K562 (cell line): ENCODE data around the gene DHRS2. TPM values are rescaled to one million over a fixed set of nuclear protein-coding genes. Genes with fewer than 3 reads are reported as not detected.

Experiments used
- ATAC-seq: fragments of 200-7000 bp; cut with Tn5 transposase; 3 replicates; pipeline ENCODE4 v1.9.1; 2020; ENCODE audit warnings: moderate library complexity
- BruUV-seq: library from RNA; stranded (reverse); fragments of 400-500 nt; replicated peaks from 2 replicates; lab custom pipeline; 2021; lab: Mats Ljungman, UMichigan
- CTCF ChIA-PET: fragments of 300-600 bp; formaldehyde crosslinking; extraction: SDS; loops from one replicate; lab custom pipeline; 2021; ENCODE audit warnings: low intra/inter-chr PET ratio; lab: Yijun Ruan, JAX
- POLR2A ChIA-PET: fragments of 300-600, 350-650 bp; sonication (Branson Sonifier 250); formaldehyde crosslinking; extraction: SDS; loops from one replicate; lab custom pipeline; 2021; ENCODE audit warnings: antibody characterized with exemption, inconsistent platforms; lab: Yijun Ruan, JAX
- DNase-seq, 4 experiments: peaks; one replicate each; pipeline versions ENCODE4 v3.0.0 to v3.0.0-alpha.2; 2011 to 2018; ENCODE audit warnings: low spot score in 3 of 4, mixed read lengths in 3 of 4; ENCODE audit errors: extremely low read depth in 1 of 4
- FAIRE-seq: peaks from 2 replicates; lab custom pipeline; 2011; peaks lifted over from hg19 to GRCh38; lab: Jason Lieb, UNC
- H2AFZ ChIP-seq: 2 replicates; pipeline ENCODE4 v1.6.0; 2011; ENCODE audit warnings: low read depth, low read length, control low read depth, inconsistent platforms
- H3K27ac ChIP-seq: fragments of 200-600 bp; 3 replicates; pipeline ENCODE4 v1.8.0; 2011; ENCODE audit warnings: low read depth, mild to moderate bottlenecking, control low read depth, inconsistent platforms, low read length, moderate library complexity, mixed read lengths; ENCODE audit errors: extremely low read depth
- H3K27me3 ChIP-seq, 2 experiments: fragments of 300-600 bp in 1 of 2; 2 replicates in 1 of 2; 3 replicates in 1 of 2; pipeline versions ENCODE4 v1.6.0 to v1.8.0; 2011; ENCODE audit warnings: inconsistent platforms in 2 of 2, low read length in 2 of 2, mild to moderate bottlenecking in 1 of 2, mixed read lengths in 1 of 2, moderate library complexity in 1 of 2; ENCODE audit not compliant: control insufficient read depth in 2 of 2, insufficient read depth in 2 of 2
- H3K36me3 ChIP-seq: fragments of 300-600 bp; 3 replicates; pipeline ENCODE4 v1.8.0; 2011; ENCODE audit warnings: mild to moderate bottlenecking, low read length, inconsistent platforms; ENCODE audit not compliant: control insufficient read depth, insufficient read depth
- H3K4me1 ChIP-seq, 2 experiments: fragments of 200-600 bp in 1 of 2; replicated peaks in 1 of 2; 2 replicates in 1 of 2; 3 replicates in 1 of 2; pipeline versions ENCODE4 v1.5.1 to v1.8.0; 2011; ENCODE audit warnings: inconsistent platforms in 2 of 2, low read length in 2 of 2, mild to moderate bottlenecking in 1 of 2, mixed read lengths in 1 of 2, moderate library complexity in 1 of 2; ENCODE audit not compliant: control insufficient read depth in 2 of 2, insufficient read depth in 2 of 2
- H3K4me2 ChIP-seq: 2 replicates; pipeline ENCODE4 v1.6.1; 2011; ENCODE audit warnings: low read length, control low read depth, inconsistent platforms, mixed read lengths; ENCODE audit not compliant: insufficient read depth
- H3K4me3 ChIP-seq: fragments of 200-600 bp; sonication (generic), shearing (Covaris generic); 2 replicates; pipeline ENCODE4 v1.5.1; 2016; ENCODE audit warnings: control low read depth, inconsistent platforms
- H3K79me2 ChIP-seq: fragments of 200-600 bp; 3 replicates; pipeline ENCODE4 v1.8.0; 2011; ENCODE audit warnings: low read length, inconsistent platforms; ENCODE audit not compliant: control insufficient read depth, insufficient read depth
- H3K9ac ChIP-seq, 2 experiments: 2 replicates each; pipeline versions ENCODE4 v1.6.0 to v1.6.1; 2011; ENCODE audit warnings: low read depth in 2 of 2, low read length in 2 of 2, control low read depth in 1 of 2, inconsistent platforms in 1 of 2, mild to moderate bottlenecking in 1 of 2, mixed read lengths in 1 of 2; ENCODE audit not compliant: insufficient read depth in 1 of 2
- H3K9me1 ChIP-seq: one replicate; pipeline ENCODE4 v1.6.0; 2011; ENCODE audit warnings: inconsistent platforms, mild to moderate bottlenecking, low read length, moderate library complexity; ENCODE audit not compliant: control insufficient read depth, insufficient read depth
- H3K9me3 ChIP-seq: replicated peaks from 2 replicates; pipeline ENCODE4 v1.5.1; 2011; ENCODE audit warnings: low read depth, low read length, inconsistent platforms; ENCODE audit not compliant: control insufficient read depth, insufficient read depth
- H4K20me1 ChIP-seq: replicated peaks from 2 replicates; pipeline ENCODE4 v1.6.1; 2011; ENCODE audit warnings: low read length, inconsistent platforms, mixed read lengths; ENCODE audit not compliant: control insufficient read depth, insufficient read depth
- CBFA2T3 ChIP-seq: fragments of 450-650 bp; IDR thresholded peaks from 2 replicates; pipeline ENCODE4 v1.6.1; 2017
- CHAMP1 ChIP-seq: fragments of 450-650 bp; IDR thresholded peaks from 2 replicates; pipeline ENCODE4 v1.6.1; 2016; ENCODE audit warnings: mild to moderate bottlenecking
- ELF4 ChIP-seq: fragments of 450-650 bp; formaldehyde crosslinking; IDR thresholded peaks from 2 replicates; pipeline ENCODE4 v1.4.0; 2022; ENCODE audit warnings: missing genetic modification characterization
- ELK1 ChIP-seq: sonication (generic); formaldehyde crosslinking; IDR thresholded peaks from 2 replicates; pipeline ENCODE4 v1.8.1; 2022; ENCODE audit warnings: missing genetic modification reagents
- EP400 ChIP-seq: fragments of 450-650 bp; IDR thresholded peaks from 2 replicates; pipeline ENCODE4 v1.6.1; 2017; ENCODE audit warnings: antibody characterized with exemption, mild to moderate bottlenecking, moderate library complexity
- FOXK2 ChIP-seq, 2 experiments: fragments of 450-650 bp; IDR thresholded peaks in 1 of 2; conservative IDR thresholded peaks in 1 of 2; 2 replicates each; pipeline ENCODE4 v1.6.1; 2016; ENCODE audit warnings: low read depth in 2 of 2, mild to moderate bottlenecking in 1 of 2
- MXD1 ChIP-seq: fragments of 250-450 bp; sonication (Bioruptor Pico); IDR thresholded peaks from 2 replicates; pipeline ENCODE4 v1.8.0; 2021; ENCODE audit warnings: borderline replicate concordance, mild to moderate bottlenecking, moderate library complexity; ENCODE audit not compliant: poor library complexity, severe bottlenecking
- PHB2 ChIP-seq: fragments of 450-650 bp; IDR thresholded peaks from 2 replicates; pipeline ENCODE4 v1.6.1; 2017; ENCODE audit warnings: low read depth
- PHF20 ChIP-seq: fragments of 450-650 bp; IDR thresholded peaks from 2 replicates; pipeline ENCODE4 v1.6.1; 2018; ENCODE audit not compliant: partially characterized antibody
- SPI1 ChIP-seq: IDR thresholded peaks from 2 replicates; pipeline ENCODE4 v1.6.1; 2011; ENCODE audit warnings: low read depth, low read length, control low read depth, borderline replicate concordance
- TFAP4 ChIP-seq: sonication (generic); formaldehyde crosslinking; IDR thresholded peaks from 2 replicates; pipeline ENCODE4 v1.8.0; 2022; ENCODE audit warnings: missing genetic modification reagents, mild to moderate bottlenecking, moderate library complexity, borderline replicate concordance
- ZNF184 ChIP-seq: sonication (generic); formaldehyde crosslinking; IDR thresholded peaks from 2 replicates; pipeline ENCODE4 v1.5.0; 2020; ENCODE audit warnings: missing genetic modification reagents
- ZNF263 ChIP-seq: sonication (generic); formaldehyde crosslinking; IDR thresholded peaks from 2 replicates; pipeline ENCODE4 v1.8.0; 2022; ENCODE audit warnings: mild to moderate bottlenecking, missing genetic modification reagents, borderline replicate concordance
- ZNF3 ChIP-seq: fragments of 250-450 bp; sonication (Bioruptor Pico); IDR thresholded peaks from 2 replicates; pipeline ENCODE4 v1.5.0; 2021; ENCODE audit warnings: mild to moderate bottlenecking, moderate library complexity
- ZNF699 ChIP-seq: fragments of 250-450 bp; sonication (Bioruptor Pico); IDR thresholded peaks from 2 replicates; pipeline ENCODE4 v1.8.0; 2021; ENCODE audit warnings: mild to moderate bottlenecking, moderate library complexity; ENCODE audit not compliant: insufficient replicate concordance
- ZNF717 ChIP-seq: fragments of 250-450 bp; sonication (Bioruptor Pico); IDR thresholded peaks from 2 replicates; pipeline ENCODE4 v1.5.0; 2021
- ZNF76 ChIP-seq: fragments of 250-450 bp; sonication (Bioruptor Pico); IDR thresholded peaks from 2 replicates; pipeline ENCODE4 v1.4.0; 2020; ENCODE audit warnings: mild to moderate bottlenecking, moderate library complexity, borderline replicate concordance
- WGBS: fragments of 100-300 bp; shearing (Covaris generic); methylation state at CpG from one replicate; pipeline ENCODE4 v1.1.6; 2016; ENCODE audit warnings: low coverage, mixed read lengths; ENCODE audit not compliant: insufficient coverage; ENCODE audit errors: missing lambda C conversion rate; 5-methylcytosine and 5-hydroxymethylcytosine counted together
- in situ Hi-C: fragments of 300-500 bp; cut with MboI; formaldehyde crosslinking; loops from 4 replicates; pipeline ENCODE4 v1.15.0; 2018; ENCODE audit warnings: inconsistent platforms, mixed read lengths
- intact Hi-C: fragments of 100-400 bp; cut with micrococcal nuclease; formaldehyde crosslinking; loops from 2 replicates; pipeline ENCODE4 v1.14.2; 2022
- polyA plus RNA-seq, 8 experiments: library from polyadenylated mRNA; depleted of rRNA in 4 of 8; stranded (reverse) in 5 of 8; unstranded in 3 of 8; fragments of >200 nt; fragmentation: Nextera tagmentation in 2 of 8; fragmentation: Illumina TruSeq in 1 of 8; extraction: Ambion mirVana in 2 of 8; extraction: Trizol in 1 of 8; gene quantifications; 2 replicates each; pipeline versions ENCODE4 v1.2.1 to v1.2.3, GENCODE V29; 2011 to 2014; ENCODE audit warnings: inconsistent platforms in 1 of 8, missing spikeins in 1 of 8
- total RNA-seq, 7 experiments: library from RNA; depleted of rRNA in 6 of 7; stranded (reverse); fragments of >200 nt in 6 of 7; fragmentation: Illumina TruSeq in 2 of 7; extraction: Trizol in 2 of 7; gene quantifications; 2 replicates each; pipeline versions ENCODE4 v1.2.1 to v1.2.3, GENCODE V29; 2011 to 2021; ENCODE audit warnings: low replicate concordance in 1 of 7

DHRS2 gene
- total and polyA plus RNA-seq, 9 of the 15 experiments (the other 6 are each of a cell fraction or from before 2014, with no cell fraction given), result 2.9 to 96.8 (median 64.4) TPM

- Histone ChIP-seq H3K27ac (no peak overlapping the region), H3K9me1 (no peaks in the 10 kb centered on the region), H3K4me3 (no peak overlapping the region), H3K27me3 (peaks cover 0 to 4% of the 10 kb centered on the region in 2 experiments; a peak in 1 of 5 replicates), H3K9ac (no peak overlapping the region), H3K4me2 (no peak overlapping the region), H3K9me3 (no peaks in the 10 kb centered on the region), H3K36me3 (no peaks in the 10 kb centered on the region), H3K4me1 (peaks cover 0 to 2% of the 10 kb centered on the region in 2 experiments; a peak in 1 of 5 replicates), H2AFZ (no peak overlapping the region)
- FAIRE-seq, result no peak
- ATAC-seq, result no peak
- no TSS peak for BruUV-seq
- no peak for DNase-seq
- in situ Hi-C loops (no loop called here), intact Hi-C loops (no loop called here)
- POLR2A ChIA-PET, result interaction anchor here (0.7 kb wide), 1 partner anchor 18 kb away, joined by 3 read pairs; no protein-coding TSS in a partner anchor
- TF ChIP-seq CHAMP1 (no peak), ZNF699 (CRISPR knock-in tag) (no peak), MXD1 (no peak), ZNF263 (no peak), ELF4 (CRISPR knock-in tag) (no peak), PHF20 (no peak), PHB2 (no peak), ZNF184 (CRISPR knock-in tag) (no peak), ZNF717 (no peak), TFAP4 (no peak), ELK1 (CRISPR knock-in tag) (no peak), CBFA2T3 (no peak), ZNF3 (CRISPR knock-in tag) (no peak), EP400 (no peak), ZNF76 (CRISPR knock-in tag) (no peak), FOXK2 (conservative IDR thresholded peaks at IDR 0.05 in 1 of 2, IDR thresholded peaks at IDR 0.05 in 1 of 2; ENCODE audit: low read depth in 2 of 2) (no peak), SPI1 (no peak)
- TF ChIP-seq, all 486 proteins: peak for 0
- 0% methylated on average over 2 of the region's 2 CpGs for WGBS
- Histone ChIP-seq H3K79me2 (no peaks in the 10 kb centered on the region), H4K20me1 (no peaks in the 10 kb centered on the region)
- CTCF ChIA-PET, result interaction anchor here (0.7 kb wide), 1 partner anchor 23 kb away, joined by 3 read pairs; no protein-coding TSS in a partner anchor
Observed at GRCh38 chr14:23618415-23618988, 17.7 kb upstream of the DHRS2 start.
